ENCODE data around the gene PXMP4. TPM values are rescaled to one million over a fixed set of nuclear protein-coding genes. Genes with fewer than 3 reads are reported as not detected.

Gene PXMP4
- polyA plus RNA-seq, 2 of the 4 experiments (the other 2 are of a cell fraction): 4.5 to 6.6 TPM

DNA sequence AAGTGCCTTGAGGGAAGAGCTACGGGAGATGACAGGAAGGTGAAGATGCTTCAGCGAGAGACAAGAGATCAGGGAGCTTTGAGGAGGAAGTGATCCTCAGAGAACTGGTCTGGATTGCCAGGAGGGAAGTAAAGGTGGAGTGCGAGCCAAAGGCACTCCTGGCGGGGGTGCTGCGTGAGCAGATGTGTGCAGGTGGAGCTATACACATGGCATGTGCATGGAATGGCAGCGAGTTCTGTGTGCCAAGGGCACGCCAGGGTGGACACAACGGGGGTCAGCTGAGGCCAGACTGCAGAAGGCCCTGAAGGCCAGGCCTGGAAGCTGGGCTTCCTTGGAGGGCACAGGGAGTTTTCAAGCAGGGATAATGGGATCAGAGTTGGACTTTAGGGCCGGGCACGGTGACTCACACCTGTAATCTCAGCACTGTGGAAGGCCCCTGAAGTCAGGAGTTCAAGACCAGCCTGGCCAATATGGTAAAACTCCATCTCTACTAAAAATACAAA is 6.2 kb downstream of the PXMP4 start:
- ATAC-seq (no peak), DNase-seq (ENCODE audit: low read depth in 1 of 2, low spot score in 1 of 2) (no peak), FAIRE-seq (no peak)
- Histone ChIP-seq H3K4me3 (no peak overlapping the region), H3K4me2 (no peak overlapping the region), H3K4me1 (peaks cover 24% of the 10 kb centered on the region), H3K27ac (no peak overlapping the region), H3K9me3 (no peaks in the 10 kb centered on the region)
- TF ChIP-seq HOXB5 (CRISPR knock-in tag; IDR thresholded peaks at IDR 0.05): no peak
- no peak for TF ChIP-seq CHD4 (IDR thresholded peaks at IDR 0.05; ENCODE audit: borderline replicate concordance)
- TF ChIP-seq, protein P1, sequence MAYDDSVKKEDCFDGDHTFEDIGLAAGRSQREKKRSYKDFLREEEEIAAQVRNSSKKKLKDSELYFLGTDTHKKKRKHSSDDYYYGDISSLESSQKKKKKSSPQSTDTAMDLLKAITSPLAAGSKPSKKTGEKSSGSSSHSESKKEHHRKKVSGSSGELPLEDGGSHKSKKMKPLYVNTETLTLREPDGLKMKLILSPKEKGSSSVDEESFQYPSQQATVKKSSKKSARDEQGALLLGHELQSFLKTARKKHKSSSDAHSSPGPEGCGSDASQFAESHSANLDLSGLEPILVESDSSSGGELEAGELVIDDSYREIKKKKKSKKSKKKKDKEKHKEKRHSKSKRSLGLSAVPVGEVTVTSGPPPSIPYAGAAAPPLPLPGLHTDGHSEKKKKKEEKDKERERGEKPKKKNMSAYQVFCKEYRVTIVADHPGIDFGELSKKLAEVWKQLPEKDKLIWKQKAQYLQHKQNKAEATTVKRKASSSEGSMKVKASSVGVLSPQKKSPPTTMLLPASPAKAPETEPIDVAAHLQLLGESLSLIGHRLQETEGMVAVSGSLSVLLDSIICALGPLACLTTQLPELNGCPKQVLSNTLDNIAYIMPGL (CRISPR knock-in tag; IDR thresholded peaks at IDR 0.05; ENCODE audit: borderline replicate concordance): no peak
- TF ChIP-seq, protein P2, sequence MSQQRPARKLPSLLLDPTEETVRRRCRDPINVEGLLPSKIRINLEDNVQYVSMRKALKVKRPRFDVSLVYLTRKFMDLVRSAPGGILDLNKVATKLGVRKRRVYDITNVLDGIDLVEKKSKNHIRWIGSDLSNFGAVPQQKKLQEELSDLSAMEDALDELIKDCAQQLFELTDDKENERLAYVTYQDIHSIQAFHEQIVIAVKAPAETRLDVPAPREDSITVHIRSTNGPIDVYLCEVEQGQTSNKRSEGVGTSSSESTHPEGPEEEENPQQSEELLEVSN (IDR thresholded peaks at IDR 0.05; ENCODE audit: borderline replicate concordance, low read depth): no peak
- TF ChIP-seq FOSB (CRISPR knock-in tag; IDR thresholded peaks at IDR 0.05): no peak
- no peak for TF ChIP-seq RCOR1 (IDR thresholded peaks at IDR 0.05; ENCODE audit: low read depth, low read length)
- TF ChIP-seq RFX5 (IDR thresholded peaks at IDR 0.05): no peak
- CTCF ChIA-PET: interaction anchor here (1.1 to 1.2 kb wide), 3 partner anchors 13 to 34 kb away, joined by 3 to 4 read pairs (median 3); no protein-coding TSS in a partner anchor
- 80% methylated on average over 10 of the region's 10 CpGs for WGBS (ENCODE audit: missing lambda C conversion rate)
- POLR2A ChIA-PET: no interaction called here

DNA sequence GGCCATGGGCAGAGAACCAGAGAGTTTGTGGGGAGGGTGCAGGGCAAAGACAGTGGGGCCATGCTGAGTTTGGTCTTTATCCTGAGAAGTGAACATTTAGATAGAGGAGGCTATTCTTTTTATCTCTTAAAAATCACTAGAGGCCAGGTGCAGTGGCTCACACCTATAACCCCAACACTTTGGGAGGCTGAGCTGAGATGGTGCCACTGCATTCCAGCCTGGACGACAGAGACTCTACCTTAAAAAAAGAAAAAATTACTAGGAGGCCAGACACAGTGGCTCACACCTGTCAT is 8.7 kb downstream of the PXMP4 start:
- POLR2A ChIA-PET: no interaction called here
- Histone ChIP-seq H3K4me1 (peaks cover 24% of the 10 kb centered on the region), H3K4me3 (no peak overlapping the region), H3K27ac (no peak overlapping the region), H3K9me3 (no peaks in the 10 kb centered on the region), H3K4me2 (peak overlapping the region; percentile 42)
- TF ChIP-seq CHD4 (IDR thresholded peaks at IDR 0.05; ENCODE audit: borderline replicate concordance): no peak
- TF ChIP-seq ZSCAN20 (CRISPR knock-in tag; IDR thresholded peaks at IDR 0.05): no peak
- TF ChIP-seq FOSB (CRISPR knock-in tag; IDR thresholded peaks at IDR 0.05): no peak
- TF ChIP-seq CBX2 (IDR thresholded peaks at IDR 0.05; ENCODE audit: borderline replicate concordance, low read depth): no peak
- TF ChIP-seq KDM5A (IDR thresholded peaks at IDR 0.05): no peak
- no peak for TF ChIP-seq ZNF302 (CRISPR knock-in tag; IDR thresholded peaks at IDR 0.05)
- TF ChIP-seq RARB (CRISPR knock-in tag; IDR thresholded peaks at IDR 0.05): no peak
- TF ChIP-seq CEBPB (IDR thresholded peaks at IDR 0.05): no peak
- TF ChIP-seq, protein P1 (CRISPR knock-in tag; IDR thresholded peaks at IDR 0.05; ENCODE audit: borderline replicate concordance): no peak
- no peak for TF ChIP-seq TFCP2L1 (CRISPR knock-in tag; IDR thresholded peaks at IDR 0.05)
- TF ChIP-seq RAD21 (conservative IDR thresholded peaks at IDR 0.05 in 1 of 2, IDR thresholded peaks at IDR 0.05 in 1 of 2): no peak
- TF ChIP-seq, protein P3, sequence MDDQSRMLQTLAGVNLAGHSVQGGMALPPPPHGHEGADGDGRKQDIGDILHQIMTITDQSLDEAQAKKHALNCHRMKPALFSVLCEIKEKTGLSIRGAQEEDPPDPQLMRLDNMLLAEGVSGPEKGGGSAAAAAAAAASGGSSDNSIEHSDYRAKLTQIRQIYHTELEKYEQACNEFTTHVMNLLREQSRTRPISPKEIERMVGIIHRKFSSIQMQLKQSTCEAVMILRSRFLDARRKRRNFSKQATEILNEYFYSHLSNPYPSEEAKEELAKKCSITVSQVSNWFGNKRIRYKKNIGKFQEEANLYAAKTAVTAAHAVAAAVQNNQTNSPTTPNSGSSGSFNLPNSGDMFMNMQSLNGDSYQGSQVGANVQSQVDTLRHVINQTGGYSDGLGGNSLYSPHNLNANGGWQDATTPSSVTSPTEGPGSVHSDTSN (IDR thresholded peaks at IDR 0.05): no peak
- no peak for TF ChIP-seq HOXB5 (CRISPR knock-in tag; IDR thresholded peaks at IDR 0.05)
- no peak for TF ChIP-seq MYC (IDR thresholded peaks at IDR 0.05; ENCODE audit: borderline replicate concordance, low read length)
- TF ChIP-seq MAZ (IDR thresholded peaks at IDR 0.05; ENCODE audit: borderline replicate concordance, low read depth, low read length): no peak
- DNase-seq (ENCODE audit: low read depth in 1 of 2, low spot score in 1 of 2) (no peak), ATAC-seq (no peak), FAIRE-seq (no peak)
- CTCF ChIA-PET: interaction anchor here (0.6 kb wide), 1 partner anchor 397 kb away, joined by 4 read pairs; no protein-coding TSS in a partner anchor
- 92% methylated on average over 1 of the region's 1 CpG for WGBS (ENCODE audit: missing lambda C conversion rate)

Data from A549 (cell line).